A549 (cell line): ENCODE data around the gene GAK. TPM values are rescaled to one million over a fixed set of nuclear protein-coding genes. Genes with fewer than 3 reads are reported as not detected.

Experiments
- ATAC-seq, 2 experiments: fragments of 200-7000 bp in 1 of 2; fragments of >200 bp in 1 of 2; cut with Nextera tagmentation in 1 of 2; cut with Tn5 transposase in 1 of 2; 3 replicates each; pipeline versions ENCODE4 v1.8.0 to v1.9.1; 2018 to 2020; ENCODE audit warnings: mild to moderate bottlenecking in 1 of 2, moderate library complexity in 1 of 2
- CTCF ChIA-PET: fragments of 300-600 bp; sonication (Branson Sonifier 250); formaldehyde crosslinking; extraction: SDS; loops from one replicate; lab custom pipeline; 2021; ENCODE audit warnings: antibody characterized with exemption, inconsistent platforms; lab: Yijun Ruan, JAX
- POLR2A ChIA-PET: fragments of 350-600 bp; formaldehyde crosslinking; extraction: SDS; loops from one replicate; lab custom pipeline; 2021; ENCODE audit warnings: antibody characterized with exemption, inconsistent platforms; lab: Yijun Ruan, JAX
- DNase-seq, 2 experiments: peaks; one replicate each; pipeline versions ENCODE4 v3.0.0 to v3.0.0-alpha.2; 2011 to 2016; ENCODE audit warnings: low read depth in 1 of 2, low spot score in 1 of 2
- FAIRE-seq: peaks from 2 replicates; lab custom pipeline; 2011; peaks lifted over from hg19 to GRCh38; lab: Jason Lieb, UNC
- H3K27ac ChIP-seq, 2 experiments: fragments of >200 bp; sonication (Bioruptor Twin); formaldehyde crosslinking; 3 replicates each; pipeline ENCODE4 v1.5.1; 2016 to 2017
- H3K4me1 ChIP-seq: fragments of >200 bp; sonication (Bioruptor Twin); formaldehyde crosslinking; 3 replicates; pipeline ENCODE4 v1.6.1; 2016
- H3K4me2 ChIP-seq: fragments of >200 bp; sonication (Bioruptor Twin); formaldehyde crosslinking; 3 replicates; pipeline ENCODE4 v1.6.1; 2016
- H3K4me3 ChIP-seq: fragments of >200 bp; sonication (Bioruptor Twin); formaldehyde crosslinking; 3 replicates; pipeline ENCODE4 v1.5.1; 2016
- H3K9me3 ChIP-seq: fragments of >200 bp; sonication (Bioruptor Twin); formaldehyde crosslinking; 3 replicates; pipeline ENCODE4 v1.6.1; 2016
- CHD4 ChIP-seq: fragments of 200-600 bp; sonication (generic); IDR thresholded peaks from 2 replicates; pipeline ENCODE4 v1.6.1; 2016; ENCODE audit warnings: antibody characterized with exemption, mild to moderate bottlenecking, borderline replicate concordance
- CTCF ChIP-seq: fragments of >200 bp; sonication (Bioruptor Twin); formaldehyde crosslinking; IDR thresholded peaks from 3 replicates; pipeline ENCODE4 v1.5.1; 2016
- EHF ChIP-seq: fragments of 250-450 bp; sonication (Bioruptor Pico); IDR thresholded peaks from 2 replicates; pipeline ENCODE4 v1.5.0; 2020; ENCODE audit warnings: mild to moderate bottlenecking
- EHMT2 ChIP-seq: fragments of 200-600 bp; sonication (generic); IDR thresholded peaks from 2 replicates; pipeline ENCODE4 v1.6.1; 2016; ENCODE audit warnings: antibody characterized with exemption, low read depth, mild to moderate bottlenecking, moderate library complexity
- FOSB ChIP-seq: fragments of 250-450 bp; sonication (Bioruptor Pico); IDR thresholded peaks from 2 replicates; pipeline ENCODE4 v1.5.0; 2020; ENCODE audit warnings: mild to moderate bottlenecking, moderate library complexity
- FOSL2 ChIP-seq, 2 experiments: fragments of 450-650 bp in 1 of 2; fragments of >200 bp in 1 of 2; sonication (Bioruptor Twin) in 1 of 2; formaldehyde crosslinking; IDR thresholded peaks; 2 replicates each; pipeline versions ENCODE4 v1.5.0 to v1.6.1; 2016 to 2020; ENCODE audit warnings: mild to moderate bottlenecking in 1 of 2, moderate library complexity in 1 of 2
- MAZ ChIP-seq: fragments of 150-350 bp; IDR thresholded peaks from 2 replicates; pipeline ENCODE4 v1.6.1; 2014; ENCODE audit warnings: antibody characterized with exemption, low read depth, low read length, borderline replicate concordance
- NFE2L2 ChIP-seq: fragments of 150-350 bp; conservative IDR thresholded peaks from 2 replicates; pipeline ENCODE4 v1.6.1; 2014; ENCODE audit warnings: low read length
- NR3C1 ChIP-seq: fragments of >200 bp; sonication (Bioruptor Twin); formaldehyde crosslinking; IDR thresholded peaks from 3 replicates; pipeline ENCODE4 v1.6.1; 2017
- RAD21 ChIP-seq, 2 experiments: fragments of >200 bp in 1 of 2; sonication (Bioruptor Twin) in 1 of 2; formaldehyde crosslinking in 1 of 2; IDR thresholded peaks in 1 of 2; conservative IDR thresholded peaks in 1 of 2; 2 replicates in 1 of 2; 3 replicates in 1 of 2; pipeline ENCODE4 v1.6.1; 2012 to 2018; ENCODE audit warnings: inconsistent platforms in 1 of 2
- RARB ChIP-seq: fragments of 250-450 bp; sonication (Bioruptor Pico); IDR thresholded peaks from 2 replicates; pipeline ENCODE4 v1.8.0; 2021; ENCODE audit warnings: mild to moderate bottlenecking, moderate library complexity
- RCOR1 ChIP-seq: fragments of 150-350 bp; IDR thresholded peaks from 2 replicates; pipeline ENCODE4 v1.6.1; 2014; ENCODE audit warnings: antibody characterized with exemption, low read length, low read depth
- RNF2 ChIP-seq: fragments of 200-600 bp; sonication (generic); IDR thresholded peaks from 2 replicates; pipeline ENCODE4 v1.6.1; 2016; ENCODE audit warnings: low read depth, mild to moderate bottlenecking, antibody characterized with exemption, moderate library complexity, borderline replicate concordance
- SREBF2 ChIP-seq: fragments of 450-650 bp; IDR thresholded peaks from 2 replicates; pipeline ENCODE4 v1.6.1; 2014; ENCODE audit warnings: mild to moderate bottlenecking, moderate library complexity
- USF2 ChIP-seq: fragments of 450-650 bp; IDR thresholded peaks from 2 replicates; pipeline ENCODE4 v1.6.1; 2014; ENCODE audit warnings: antibody characterized with exemption
- ZFP36 ChIP-seq: fragments of 450-650 bp; IDR thresholded peaks from 2 replicates; pipeline ENCODE4 v1.6.1; 2014; ENCODE audit warnings: borderline replicate concordance; ENCODE audit not compliant: partially characterized antibody
- WGBS: methylation state at CpG from one replicate; pipeline ENCODE4 v1.1.6; 2017; ENCODE audit errors: missing lambda C conversion rate; 5-methylcytosine and 5-hydroxymethylcytosine counted together
- polyA plus RNA-seq, 4 experiments: library from polyadenylated mRNA; depleted of rRNA in 3 of 4; stranded (reverse); fragments of >200 nt; fragmentation: RNase III in 1 of 4; extraction: RNeasy Plus Mini Kit Qiagen cat#74134 plus additional on column Dnase treatment in 1 of 4; gene quantifications; 2 replicates in 3 of 4; 3 replicates in 1 of 4; pipeline ENCODE4 v1.2.3, GENCODE V29; 2011 to 2017
- TF ChIP-seq, protein P1 (sequence below): IDR thresholded peaks from 2 replicates; pipeline ENCODE4 v1.6.1; 2012; ENCODE audit warnings: low read depth, borderline replicate concordance
- TF ChIP-seq, protein P2 (sequence below): fragments of 200-600 bp; sonication (generic); IDR thresholded peaks from 2 replicates; pipeline ENCODE4 v1.6.1; 2016; ENCODE audit warnings: antibody characterized with exemption, mild to moderate bottlenecking, moderate library complexity
- TF ChIP-seq, protein P3 (sequence below): IDR thresholded peaks from 2 replicates; pipeline ENCODE4 v1.6.1; 2012

GAK gene
- polyA plus RNA-seq, 2 of the 4 experiments (the other 2 are of a cell fraction), result 13.8 to 34.3 TPM

DNA sequence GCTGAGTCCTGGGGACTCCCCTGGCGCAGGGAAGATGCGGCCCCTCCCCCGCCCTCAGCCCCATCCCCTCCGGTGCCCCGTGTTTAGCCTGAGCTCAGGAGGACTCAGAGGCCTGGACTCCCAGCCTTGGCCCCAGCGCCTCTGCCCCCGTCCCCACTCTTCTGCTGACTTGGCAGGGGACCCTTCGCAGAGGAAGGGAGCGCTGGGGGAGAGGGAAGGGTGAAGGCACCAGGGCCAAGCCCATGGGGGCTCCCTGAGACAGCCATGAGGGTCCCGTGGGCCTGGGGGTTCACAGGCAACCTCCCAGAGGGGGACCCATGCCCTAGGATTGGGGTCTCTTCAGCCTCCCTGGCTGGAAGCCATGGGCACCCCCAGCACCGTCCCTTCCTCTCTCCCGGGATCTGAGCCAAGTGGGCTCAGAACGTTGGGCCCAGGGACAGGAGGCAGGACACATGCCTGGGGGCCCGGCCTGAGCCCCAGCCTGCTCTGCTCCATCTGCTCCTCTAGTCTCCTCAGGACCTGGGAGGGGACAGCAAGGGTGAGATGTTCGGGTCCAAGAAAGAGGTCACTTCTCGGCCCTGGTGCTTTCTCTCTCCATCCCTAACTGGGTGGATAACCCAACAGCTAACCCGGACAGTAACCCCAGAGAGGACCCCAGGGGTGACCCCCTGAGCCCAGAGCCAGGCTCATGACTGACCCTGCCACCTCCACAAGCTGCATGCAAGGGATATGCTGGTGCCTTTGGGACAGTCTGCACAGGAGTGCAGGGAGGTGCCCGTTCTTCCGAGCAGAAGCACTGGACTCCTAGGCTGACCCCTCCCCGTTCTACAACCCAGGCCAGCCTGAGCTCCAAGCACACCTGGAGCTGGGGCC is 104.7 kb downstream of the GAK start:
- 24% methylated on average over 4 of the region's 20 CpGs for WGBS
- CTCF ChIA-PET, result no interaction called here
- ATAC-seq (peak; percentile 26 to 33; a peak in 4 of 6 replicates), FAIRE-seq (no peak)
- Histone ChIP-seq H3K4me2 (no peak overlapping the region), H3K27ac (no peak overlapping the region), H3K4me3 (no peak overlapping the region), H3K9me3 (no peaks in the 10 kb centered on the region)
- TF ChIP-seq RAD21 (conservative IDR thresholded peaks at IDR 0.05 in 1 of 2, IDR thresholded peaks at IDR 0.05 in 1 of 2), result no peak
- no peak for TF ChIP-seq MAZ
- TF ChIP-seq, protein P1, sequence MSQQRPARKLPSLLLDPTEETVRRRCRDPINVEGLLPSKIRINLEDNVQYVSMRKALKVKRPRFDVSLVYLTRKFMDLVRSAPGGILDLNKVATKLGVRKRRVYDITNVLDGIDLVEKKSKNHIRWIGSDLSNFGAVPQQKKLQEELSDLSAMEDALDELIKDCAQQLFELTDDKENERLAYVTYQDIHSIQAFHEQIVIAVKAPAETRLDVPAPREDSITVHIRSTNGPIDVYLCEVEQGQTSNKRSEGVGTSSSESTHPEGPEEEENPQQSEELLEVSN, result no peak
- no peak for TF ChIP-seq EHF (CRISPR knock-in tag)
- TF ChIP-seq, all 56 proteins: peak for 0
- peaks cover 5% of the 10 kb centered on the region; the same call in 1 of the 3 replicates for H3K4me1 ChIP-seq
- no peak for DNase-seq
- POLR2A ChIA-PET, result no interaction called here

DNA sequence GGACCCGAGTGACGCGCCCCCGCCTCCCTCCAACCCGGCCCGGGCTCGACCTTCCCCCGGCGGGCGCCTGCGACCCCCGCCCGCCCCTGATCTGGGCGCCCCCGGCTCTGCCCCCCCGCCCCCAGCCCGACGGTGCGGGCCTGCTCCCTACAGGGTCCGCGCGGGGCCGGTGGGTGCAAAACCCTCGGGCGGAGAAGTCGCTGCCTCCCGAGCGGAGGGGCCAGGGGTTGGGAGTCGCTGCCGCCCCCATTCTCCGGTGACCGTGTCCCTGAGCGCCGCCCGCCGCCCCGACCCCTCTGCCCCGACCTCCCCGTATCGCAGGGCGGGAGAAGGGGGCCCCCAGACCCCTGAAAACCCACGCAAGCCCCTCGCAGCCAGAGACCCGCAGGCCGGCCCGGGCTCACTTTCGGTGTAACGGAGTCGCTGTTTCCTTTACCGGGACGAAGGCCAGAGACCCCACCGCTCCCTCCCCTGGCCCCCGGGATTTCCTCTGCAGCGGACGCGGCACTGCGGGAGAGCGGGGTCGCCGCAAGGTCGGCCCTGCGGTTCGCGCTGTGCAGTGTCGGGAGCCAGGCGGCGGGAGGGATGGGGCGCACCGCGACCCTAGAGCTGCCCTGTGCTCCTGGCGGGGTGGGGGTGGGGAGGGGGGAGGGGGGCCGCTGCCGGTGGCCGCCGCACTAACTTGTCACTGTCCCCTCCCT is 105.5 kb downstream of the GAK start:
- Histone ChIP-seq H3K4me1 (peaks cover 5% of the 10 kb centered on the region; the same call in 1 of the 3 replicates), H3K9me3 (no peaks in the 10 kb centered on the region), H3K4me3 (no peak overlapping the region), H3K27ac (no peak overlapping the region), H3K4me2 (peak overlapping the region; percentile 49)
- CTCF ChIA-PET, result no interaction called here
- ATAC-seq, result no peak
- POLR2A ChIA-PET, result no interaction called here
- FAIRE-seq, result no peak
- no peak for DNase-seq
- no CpG with 5 or more reads among the region's 75 CpGs for WGBS
- TF ChIP-seq RARB, result no peak
- TF ChIP-seq, protein P2, sequence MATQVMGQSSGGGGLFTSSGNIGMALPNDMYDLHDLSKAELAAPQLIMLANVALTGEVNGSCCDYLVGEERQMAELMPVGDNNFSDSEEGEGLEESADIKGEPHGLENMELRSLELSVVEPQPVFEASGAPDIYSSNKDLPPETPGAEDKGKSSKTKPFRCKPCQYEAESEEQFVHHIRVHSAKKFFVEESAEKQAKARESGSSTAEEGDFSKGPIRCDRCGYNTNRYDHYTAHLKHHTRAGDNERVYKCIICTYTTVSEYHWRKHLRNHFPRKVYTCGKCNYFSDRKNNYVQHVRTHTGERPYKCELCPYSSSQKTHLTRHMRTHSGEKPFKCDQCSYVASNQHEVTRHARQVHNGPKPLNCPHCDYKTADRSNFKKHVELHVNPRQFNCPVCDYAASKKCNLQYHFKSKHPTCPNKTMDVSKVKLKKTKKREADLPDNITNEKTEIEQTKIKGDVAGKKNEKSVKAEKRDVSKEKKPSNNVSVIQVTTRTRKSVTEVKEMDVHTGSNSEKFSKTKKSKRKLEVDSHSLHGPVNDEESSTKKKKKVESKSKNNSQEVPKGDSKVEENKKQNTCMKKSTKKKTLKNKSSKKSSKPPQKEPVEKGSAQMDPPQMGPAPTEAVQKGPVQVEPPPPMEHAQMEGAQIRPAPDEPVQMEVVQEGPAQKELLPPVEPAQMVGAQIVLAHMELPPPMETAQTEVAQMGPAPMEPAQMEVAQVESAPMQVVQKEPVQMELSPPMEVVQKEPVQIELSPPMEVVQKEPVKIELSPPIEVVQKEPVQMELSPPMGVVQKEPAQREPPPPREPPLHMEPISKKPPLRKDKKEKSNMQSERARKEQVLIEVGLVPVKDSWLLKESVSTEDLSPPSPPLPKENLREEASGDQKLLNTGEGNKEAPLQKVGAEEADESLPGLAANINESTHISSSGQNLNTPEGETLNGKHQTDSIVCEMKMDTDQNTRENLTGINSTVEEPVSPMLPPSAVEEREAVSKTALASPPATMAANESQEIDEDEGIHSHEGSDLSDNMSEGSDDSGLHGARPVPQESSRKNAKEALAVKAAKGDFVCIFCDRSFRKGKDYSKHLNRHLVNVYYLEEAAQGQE, result no peak
- no peak for TF ChIP-seq ZFP36
- no peak for TF ChIP-seq FOSL2 (IDR thresholded peaks at IDR 0.05)
- no peak for TF ChIP-seq FOSL2 (CRISPR knock-in tag; IDR thresholded peaks at IDR 0.05)
- TF ChIP-seq NFE2L2, result no peak
- no peak for TF ChIP-seq RNF2
- TF ChIP-seq FOSB (CRISPR knock-in tag), result no peak
- TF ChIP-seq, protein P3, sequence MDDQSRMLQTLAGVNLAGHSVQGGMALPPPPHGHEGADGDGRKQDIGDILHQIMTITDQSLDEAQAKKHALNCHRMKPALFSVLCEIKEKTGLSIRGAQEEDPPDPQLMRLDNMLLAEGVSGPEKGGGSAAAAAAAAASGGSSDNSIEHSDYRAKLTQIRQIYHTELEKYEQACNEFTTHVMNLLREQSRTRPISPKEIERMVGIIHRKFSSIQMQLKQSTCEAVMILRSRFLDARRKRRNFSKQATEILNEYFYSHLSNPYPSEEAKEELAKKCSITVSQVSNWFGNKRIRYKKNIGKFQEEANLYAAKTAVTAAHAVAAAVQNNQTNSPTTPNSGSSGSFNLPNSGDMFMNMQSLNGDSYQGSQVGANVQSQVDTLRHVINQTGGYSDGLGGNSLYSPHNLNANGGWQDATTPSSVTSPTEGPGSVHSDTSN, result no peak
- TF ChIP-seq NR3C1, result no peak
- no peak for TF ChIP-seq USF2
- TF ChIP-seq CTCF, result no peak
- TF ChIP-seq SREBF2, result no peak
- TF ChIP-seq EHMT2, result no peak
- TF ChIP-seq RCOR1, result no peak
- no peak for TF ChIP-seq EHF (CRISPR knock-in tag)
- TF ChIP-seq CHD4, result no peak
